SKM-1 (cell line): ENCODE data around the gene MAFG.

ENCODE experiments used
- DNase-seq: peaks from one replicate; lab custom pipeline; 2025; ENCODE audit not compliant: unreplicated experiment; lab: John Stamatoyannopoulos, UW

Gene MAFG

GRCh38 chr17:81927653-81928543 is at the start of gene MAFG:
MAFG (minus strand) TSS chr17:81927735; CDS start chr17:81923185, 4,550 bp downstream.
- peak; percentile 71 for DNase-seq

DNA sequence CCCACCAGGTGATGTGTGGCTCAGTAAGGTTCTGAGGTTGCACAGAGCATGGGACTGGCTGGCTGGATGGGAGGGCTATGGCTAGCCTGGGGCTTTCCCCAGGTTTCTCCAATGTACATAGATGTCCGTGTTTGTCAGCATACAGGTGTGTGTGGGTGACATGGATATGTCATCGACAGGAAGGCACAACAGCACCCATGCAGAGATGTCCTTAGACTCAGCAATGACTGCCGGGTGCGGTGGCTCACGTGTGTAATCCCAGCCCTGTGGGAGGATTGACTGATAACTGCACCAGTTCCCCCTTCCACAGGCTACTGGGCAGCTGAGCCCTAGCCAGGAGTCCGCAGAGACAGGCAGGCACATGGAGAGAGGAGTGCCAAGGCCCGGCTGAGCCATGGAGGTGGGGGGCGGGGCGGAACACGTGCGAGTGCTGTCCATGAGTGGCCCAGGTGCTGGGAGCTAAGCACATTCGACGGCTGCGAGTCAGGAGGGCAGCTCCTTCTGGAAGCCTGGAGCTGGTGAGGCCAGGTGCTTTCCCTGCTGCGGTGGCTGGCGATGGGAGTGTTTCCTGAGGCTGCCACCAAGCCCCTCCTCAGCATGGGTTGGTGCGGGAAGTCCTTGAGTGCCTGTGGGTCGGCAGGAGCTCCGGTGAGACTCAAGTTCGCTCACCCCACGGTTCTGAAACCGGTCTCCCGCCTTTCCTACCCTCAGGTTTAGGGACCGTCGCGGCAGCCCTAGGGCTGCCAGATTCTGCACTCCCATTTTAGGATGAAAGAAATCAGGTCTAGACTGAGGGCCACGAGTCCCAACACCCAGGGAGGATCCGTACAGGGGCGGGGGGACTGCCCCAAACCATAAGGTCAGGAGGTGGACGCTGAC is 49.0 kb upstream of the MAFG start:
- no peak for DNase-seq

DNA sequence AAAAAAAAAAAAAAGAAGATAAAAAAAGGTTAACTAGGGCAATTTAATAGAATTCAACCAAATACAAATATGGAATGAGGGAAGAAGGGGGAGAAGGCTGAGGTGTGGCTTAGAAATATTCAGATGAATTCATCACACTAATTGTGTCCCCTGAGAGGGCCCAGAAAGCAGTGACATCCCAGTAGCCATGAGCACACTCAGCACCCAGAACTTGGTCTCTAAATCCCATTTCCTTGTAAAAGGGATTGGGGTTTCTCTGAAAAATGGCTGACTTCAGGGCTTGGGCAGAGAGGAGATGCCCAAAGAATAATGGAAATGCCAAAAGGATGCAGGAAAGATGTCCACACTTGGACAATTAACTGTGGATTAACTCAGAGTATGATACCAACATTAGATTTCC is 45.9 kb upstream of the MAFG start:
- DNase-seq, result no peak

DNA sequence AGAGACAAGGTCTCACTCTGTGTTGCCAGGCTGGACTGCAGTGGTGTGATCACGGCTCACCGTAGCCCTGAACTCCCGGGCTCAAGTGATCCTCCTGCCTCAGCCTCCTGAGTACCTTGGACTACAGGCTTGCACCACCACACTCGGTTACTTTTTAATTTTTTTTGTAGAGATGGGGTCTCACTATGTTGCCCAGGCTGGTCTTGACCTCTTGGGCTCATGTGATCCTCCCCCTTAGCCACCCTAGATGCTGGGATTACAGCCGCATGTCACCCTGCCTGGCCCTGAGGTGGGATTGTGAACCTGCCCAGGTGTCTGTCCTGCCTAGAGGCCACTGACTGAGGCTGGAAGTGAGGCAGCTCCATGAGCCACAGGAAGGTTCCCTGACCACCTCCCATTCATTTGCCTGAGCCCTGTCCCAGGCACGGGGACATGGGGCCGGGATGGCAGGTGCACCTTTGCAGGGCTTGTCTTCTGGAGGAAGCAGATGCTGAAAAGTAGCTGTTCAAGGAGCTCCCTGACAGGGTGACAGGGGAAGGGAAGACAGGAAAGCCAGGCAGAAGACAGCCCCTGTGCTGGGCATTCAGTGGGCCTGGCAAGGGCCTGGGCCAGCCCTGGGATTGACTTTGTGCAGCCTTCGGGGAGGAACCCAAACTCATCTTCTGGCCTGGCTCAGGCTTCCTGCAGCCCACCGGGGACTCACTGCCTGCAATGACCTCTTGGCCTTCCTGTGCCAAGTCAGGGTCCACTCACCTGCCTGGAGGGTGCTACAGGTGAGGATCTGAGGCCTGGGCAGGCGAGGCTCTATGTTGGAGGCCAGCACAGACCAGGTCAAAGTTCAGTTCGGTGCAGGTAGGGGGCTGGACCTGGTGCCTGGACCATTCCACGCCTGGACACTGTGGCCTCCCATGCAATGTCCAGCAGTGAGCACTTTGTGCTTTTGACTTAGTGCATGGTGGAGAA is 41.6 kb upstream of the MAFG start:
- no peak for DNase-seq

DNA sequence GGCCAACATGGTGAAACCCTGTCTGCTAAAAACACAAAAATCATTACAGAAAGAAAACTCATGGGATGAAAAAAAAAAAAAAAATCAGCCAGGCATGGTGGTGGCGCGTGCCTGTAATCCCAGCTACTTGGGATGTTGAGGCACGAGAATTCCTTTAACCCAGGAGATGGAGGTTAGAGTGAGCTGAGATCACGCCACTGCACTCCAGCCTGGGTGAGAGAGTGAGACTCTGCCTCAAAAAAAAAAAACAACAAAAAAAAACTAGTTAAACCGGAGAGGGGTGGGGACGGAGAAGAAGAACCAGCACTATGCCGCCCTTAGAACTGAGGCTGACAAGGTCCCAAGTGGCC is 40.8 kb upstream of the MAFG start:
- DNase-seq, result no peak

- DNase-seq, result no peak
These were observed 40.2 kb upstream of the MAFG start for GRCh38 chr17:81967533-81968395.

- no peak for DNase-seq
These were observed 39.7 kb upstream of the MAFG start for GRCh38 chr17:81967244-81967532.

GRCh38 chr17:81966343-81967243 is 39.1 kb upstream of the MAFG start:
- DNase-seq, result no peak

DNA sequence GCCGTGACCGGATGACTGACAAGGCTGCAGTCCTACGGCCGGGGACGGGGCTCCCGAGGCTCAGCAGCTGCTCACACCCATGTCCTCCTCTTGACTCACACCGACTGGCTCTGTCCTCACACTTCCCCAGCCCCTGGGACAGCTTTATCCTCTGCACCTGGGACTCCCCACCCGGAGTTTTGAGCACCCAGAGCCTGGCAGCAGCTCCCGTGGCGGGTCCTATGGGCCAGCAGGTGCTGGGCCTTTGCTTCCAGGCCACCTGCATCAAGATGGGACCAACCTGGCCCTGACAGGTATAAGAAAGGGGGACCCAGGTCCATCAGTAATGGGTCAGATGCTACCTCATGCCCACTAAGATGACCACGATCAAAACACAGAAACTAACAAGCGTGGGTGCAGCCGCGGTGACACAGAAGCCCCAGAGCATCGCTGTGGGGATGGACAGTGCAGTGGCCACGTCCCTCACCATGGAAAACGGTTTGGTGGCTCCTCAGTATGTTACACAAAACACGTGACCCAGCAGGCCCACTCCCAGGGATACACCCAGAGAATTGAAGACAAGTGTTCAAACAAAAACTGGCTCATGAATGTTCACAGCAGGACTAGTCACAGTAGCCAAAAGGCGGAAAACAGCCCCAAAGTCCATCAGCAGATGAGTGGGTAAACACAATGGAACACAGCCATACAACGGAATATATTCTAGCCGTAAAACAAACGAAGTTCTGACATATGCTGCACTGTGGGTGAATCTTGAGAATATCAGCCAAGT is 36.7 kb upstream of the MAFG start:
- no peak for DNase-seq

DNA sequence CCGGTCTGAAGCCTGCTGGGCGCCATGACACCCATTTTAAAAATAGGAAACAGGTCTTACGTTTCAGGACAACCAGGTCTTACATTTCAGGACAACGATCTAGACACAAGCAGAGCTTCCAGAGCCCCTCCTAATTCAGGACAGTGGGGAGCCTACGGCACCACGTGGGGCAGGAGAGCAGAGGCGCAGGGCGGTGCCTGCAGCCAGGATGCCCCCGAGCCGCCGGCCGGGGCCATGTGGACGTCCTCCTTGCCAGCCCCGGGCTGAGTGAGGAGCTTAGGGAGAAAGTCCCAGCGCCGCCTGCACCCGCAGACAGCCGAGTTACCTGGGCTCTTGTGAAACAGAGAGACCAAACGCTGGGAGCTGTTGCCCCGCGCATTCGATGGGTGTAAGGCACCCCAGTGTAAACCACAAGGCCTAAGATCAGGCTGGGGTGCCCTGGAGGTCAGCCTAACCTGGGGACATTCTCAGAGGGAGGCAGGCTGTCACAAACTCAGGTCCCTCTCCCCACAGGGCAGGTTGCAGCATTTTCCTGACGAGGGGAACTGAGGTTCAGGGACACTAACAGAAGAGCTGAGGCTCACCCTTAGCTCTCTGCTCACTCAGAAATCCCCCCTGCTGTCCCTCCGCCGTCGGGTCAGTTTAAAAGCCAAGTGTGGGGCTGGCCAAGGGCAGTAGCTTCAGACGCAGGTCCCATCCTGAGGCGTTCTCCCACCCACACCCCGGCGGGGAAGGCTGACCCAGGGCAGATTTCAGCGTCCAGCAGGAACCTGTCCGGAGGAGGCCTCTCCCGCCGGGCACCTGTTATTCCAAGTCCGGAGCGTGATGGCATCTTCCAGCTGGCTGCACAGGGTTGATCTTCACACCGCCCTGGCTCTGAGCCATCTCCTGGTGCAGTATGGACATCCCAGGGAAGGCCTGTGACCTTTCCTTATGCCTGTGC is 35.2 kb upstream of the MAFG start:
- no peak for DNase-seq

DNA sequence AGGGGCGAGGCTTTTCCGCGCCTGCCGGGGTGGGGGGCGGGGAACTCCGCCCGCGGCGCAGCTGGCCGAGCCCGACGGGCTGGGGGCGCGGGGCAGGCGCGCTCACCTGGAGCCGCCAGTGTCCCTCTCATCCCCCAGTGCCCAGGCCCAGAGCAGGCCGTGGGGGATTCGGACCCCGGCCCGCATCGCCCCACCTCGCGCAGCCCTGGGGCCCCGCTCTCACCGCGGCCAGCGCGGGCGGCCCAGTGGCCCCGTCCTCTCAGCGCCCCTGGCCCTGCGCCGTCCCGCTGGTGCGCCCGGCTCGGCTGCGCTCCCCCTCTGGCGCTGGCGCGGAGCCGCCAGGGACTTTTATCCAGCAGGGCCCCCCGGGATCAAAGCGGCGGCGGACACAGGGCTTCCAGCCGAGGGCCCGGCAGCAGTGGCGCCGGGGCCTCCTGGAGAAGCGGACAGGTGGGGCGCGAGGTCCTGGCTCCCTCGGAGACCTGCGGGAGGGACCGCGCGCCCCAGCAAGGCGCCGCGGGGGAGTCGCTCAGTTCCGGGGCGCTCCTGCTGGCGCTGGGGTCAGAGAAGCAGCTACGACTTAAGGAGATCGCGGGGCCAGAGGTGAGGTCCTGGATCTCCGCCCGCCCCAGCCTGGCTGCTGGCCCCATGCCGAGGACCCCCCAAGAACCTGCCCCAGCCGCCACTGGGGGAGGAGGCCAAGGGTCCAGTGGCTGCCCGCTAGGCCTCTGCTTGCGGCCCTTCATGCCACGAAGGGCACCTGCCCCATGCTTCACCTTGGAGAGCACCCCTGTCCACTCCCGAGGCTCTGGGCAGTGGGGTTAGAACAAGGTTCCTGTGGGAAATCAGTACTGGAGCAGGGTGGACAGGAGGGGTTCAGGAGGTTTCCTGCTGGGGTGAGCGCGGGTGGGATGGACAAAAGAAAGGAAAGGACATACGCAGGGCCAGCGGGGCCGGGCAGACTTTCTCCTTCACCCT is 34.3 kb upstream of the MAFG start:
- no peak for DNase-seq

DNA sequence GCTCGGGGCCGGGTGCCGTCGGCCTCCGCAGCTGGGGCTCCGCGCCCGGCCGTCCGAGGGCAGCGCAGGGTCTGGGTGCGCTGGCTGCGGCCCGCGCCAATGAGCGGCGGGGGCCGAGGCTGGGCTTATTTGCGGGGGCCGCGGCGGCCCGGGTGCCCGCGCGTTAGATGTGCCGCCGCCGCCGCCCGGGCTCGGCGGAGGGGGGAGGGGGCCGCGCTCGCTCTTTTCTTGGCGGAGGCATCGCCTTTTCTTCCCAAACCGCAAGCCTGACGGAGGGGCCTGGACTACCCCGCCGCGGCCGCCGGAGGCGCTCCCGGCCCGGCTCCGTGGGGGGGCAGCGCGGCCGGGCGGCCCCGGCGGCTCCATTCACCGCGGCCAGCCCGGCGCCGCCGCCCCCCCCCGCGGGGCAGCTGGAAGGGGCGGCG is 33.6 kb upstream of the MAFG start, which contains the start of gene NOTUM:
NOTUM (minus strand) TSS at position 101 of the 425 bp plus-strand sequence. CDS start 278 bp downstream, outside the sequence.
- DNase-seq, result no peak

- no peak for DNase-seq
These were observed 32.8 kb upstream of the MAFG start for GRCh38 chr17:81960130-81960958.

- DNase-seq, result no peak
These were observed 32.0 kb upstream of the MAFG start for GRCh38 chr17:81959362-81960129.
